Upper lobe of left lung (tissue), 4 donors: ENCODE measurements around the gene TTLL5.

Experiments used
- CTCF ChIP-seq, 6 experiments: fragments of 450-650 bp in 4 of 6; fragments of 200-600 bp in 2 of 6; sonication (generic) in 2 of 6; IDR thresholded peaks; one replicate each; pipeline ENCODE4 v1.5.1; 2016 to 2019; ENCODE audit warnings: antibody characterized with exemption in 6 of 6
- POLR2A ChIP-seq, 4 donors: fragments of 450-650 bp; IDR thresholded peaks; one replicate each; pipeline ENCODE4 v1.5.1; 2016 to 2017; ENCODE audit warnings: antibody characterized with exemption in 4 of 4, mild to moderate bottlenecking in 2 of 4

- no peak for TF ChIP-seq POLR2A (IDR thresholded peaks at IDR 0.05)
- no peak for TF ChIP-seq CTCF (IDR thresholded peaks at IDR 0.05)
These were observed 196.2 kb downstream of the TTLL5 start for GRCh38 chr14:75857199-75857598.
